ENCODE measurements around the gene PPP1R1C.
A peak's percentile ranks its signal among the peaks of the same experiment; 100 is the strongest.

The PPP1R1C gene

GRCh38 chr2:181971032-181971431 lies 14.6 kb upstream of the PPP1R1C start:
- DNase-seq: no peak

GRCh38 chr2:181972431-181973170 lies 13.1 kb upstream of the PPP1R1C start:
- DNase-seq: no peak

GRCh38 chr2:181973171-181973783 lies 12.4 kb upstream of the PPP1R1C start:
- DNase-seq: no peak

DNA sequence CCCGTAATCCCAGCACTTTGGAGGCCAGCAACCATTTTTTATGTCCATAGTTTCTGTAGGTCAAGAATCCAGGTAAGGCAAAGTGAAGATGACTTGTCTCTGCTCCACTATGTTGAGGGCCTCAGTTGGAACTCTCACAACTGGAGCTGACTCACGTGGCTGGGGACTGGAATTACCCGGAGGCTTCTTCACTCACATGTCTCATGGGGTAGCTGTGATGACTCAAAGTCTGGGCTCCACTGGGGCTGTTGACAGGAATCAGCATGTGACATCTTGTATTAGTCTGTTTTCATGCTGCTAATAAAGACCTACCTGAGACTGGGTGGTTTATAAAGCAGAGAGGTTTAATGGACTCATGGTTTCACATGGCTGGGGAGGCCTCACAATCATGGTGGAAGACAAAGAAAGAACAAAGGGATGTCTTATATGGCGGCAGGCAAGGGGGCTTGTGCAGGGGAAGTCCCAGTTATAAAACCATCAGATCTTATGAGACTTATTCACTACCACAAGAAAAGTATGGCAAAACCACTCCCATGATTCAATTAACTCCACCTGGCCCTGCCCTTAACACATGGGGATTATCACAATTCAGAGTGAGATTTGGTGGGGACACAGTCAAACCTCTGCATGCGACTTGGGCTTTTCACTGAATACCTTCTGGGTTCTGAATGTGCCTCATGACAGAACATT lies 7.8 kb upstream of the PPP1R1C start:
- no peak for DNase-seq

DNA sequence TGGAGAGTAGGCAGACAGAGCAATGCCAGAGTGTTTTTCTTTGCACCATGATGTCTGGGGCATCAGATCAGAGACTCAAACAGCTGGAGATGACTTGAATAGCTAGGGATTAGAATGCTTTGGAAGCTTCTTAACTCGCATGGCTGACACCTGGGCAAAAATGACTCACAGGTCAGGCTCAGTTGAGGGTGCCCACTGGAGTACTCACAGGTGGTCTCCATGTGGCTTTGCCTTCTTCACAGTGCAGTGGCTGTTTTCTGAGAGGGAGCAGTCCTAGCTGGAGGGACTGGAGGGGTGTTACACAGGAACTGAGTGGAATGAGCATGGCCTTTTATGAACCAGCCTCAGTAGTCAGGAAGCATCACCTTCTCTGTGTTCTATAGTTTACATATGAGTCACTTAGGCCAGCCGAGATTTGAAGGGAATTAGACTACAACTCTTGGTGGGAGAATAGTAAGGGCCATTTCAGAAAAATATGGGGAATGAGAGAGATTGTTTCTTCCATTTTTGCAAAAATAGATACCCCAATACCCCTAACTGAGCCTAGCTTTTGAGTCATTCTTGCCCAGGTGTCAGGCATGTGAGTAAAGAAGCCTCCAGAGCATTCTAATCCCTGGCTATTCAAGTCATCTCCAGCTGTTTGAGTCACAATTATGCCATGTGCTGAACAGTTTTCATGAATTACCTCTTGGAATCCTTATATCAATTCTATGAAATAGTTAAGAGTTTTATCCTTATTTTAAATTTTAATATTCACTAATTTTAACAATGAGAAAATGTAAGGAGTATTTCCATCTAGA lies 7.1 kb upstream of the PPP1R1C start:
- no peak for DNase-seq

DNA sequence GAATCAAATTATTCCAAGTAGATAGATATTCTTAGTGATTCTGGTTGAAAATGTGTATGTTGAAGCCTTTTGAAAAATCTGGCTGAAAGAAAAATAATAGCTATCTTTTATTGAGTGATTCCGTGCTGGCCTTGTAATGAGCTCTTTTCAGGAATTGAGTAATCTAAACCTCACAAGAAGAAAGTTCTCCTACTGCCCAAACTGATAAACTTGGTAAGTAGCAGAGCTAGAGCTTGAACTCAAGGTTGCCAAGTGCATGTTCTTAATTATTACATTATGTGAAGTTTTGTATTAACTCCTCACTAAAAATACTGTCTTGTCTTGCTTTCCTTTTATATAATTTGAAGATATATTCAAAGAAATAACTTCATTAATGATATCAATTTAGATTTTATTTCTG lies 1.6 kb upstream of the PPP1R1C start:
- DNase-seq: no peak

DNA sequence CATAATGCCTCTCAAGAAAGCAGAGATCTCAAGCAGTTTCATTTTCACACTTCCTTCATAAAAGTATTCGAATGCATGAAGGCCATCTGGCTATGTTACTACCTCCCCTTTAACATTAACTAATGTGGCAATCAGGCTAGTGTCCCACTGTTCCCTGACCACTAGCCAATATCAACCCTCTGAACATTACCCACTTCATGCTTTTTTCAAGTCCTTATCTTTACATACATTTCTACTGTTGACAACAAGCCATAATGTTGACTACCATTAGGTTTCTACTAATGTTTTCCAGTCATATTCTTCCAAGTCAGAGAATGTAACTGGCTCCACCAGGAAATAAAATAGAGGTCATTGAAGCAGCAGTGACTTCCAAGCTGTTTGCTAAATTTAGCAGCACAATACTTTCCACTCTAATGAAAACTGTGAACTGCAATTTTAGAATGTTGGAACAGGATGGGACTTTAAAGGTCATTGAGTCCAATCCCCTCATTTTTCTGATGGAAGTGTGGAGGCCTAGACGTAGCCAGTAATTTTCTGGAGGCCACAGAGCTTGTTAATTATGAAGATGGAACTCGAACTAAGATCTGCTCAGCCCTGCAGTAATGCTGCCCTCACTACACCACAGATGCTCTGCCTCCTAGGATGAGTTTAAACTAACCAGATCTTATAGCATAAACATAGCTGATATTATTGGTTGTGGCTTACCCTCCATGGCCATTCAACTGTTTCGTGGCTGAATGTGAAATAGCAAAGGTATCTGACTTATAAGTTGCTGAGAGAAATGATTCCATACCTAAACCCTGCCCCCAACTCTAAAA lies 630 bp upstream of the PPP1R1C start:
- no peak for DNase-seq

DNA sequence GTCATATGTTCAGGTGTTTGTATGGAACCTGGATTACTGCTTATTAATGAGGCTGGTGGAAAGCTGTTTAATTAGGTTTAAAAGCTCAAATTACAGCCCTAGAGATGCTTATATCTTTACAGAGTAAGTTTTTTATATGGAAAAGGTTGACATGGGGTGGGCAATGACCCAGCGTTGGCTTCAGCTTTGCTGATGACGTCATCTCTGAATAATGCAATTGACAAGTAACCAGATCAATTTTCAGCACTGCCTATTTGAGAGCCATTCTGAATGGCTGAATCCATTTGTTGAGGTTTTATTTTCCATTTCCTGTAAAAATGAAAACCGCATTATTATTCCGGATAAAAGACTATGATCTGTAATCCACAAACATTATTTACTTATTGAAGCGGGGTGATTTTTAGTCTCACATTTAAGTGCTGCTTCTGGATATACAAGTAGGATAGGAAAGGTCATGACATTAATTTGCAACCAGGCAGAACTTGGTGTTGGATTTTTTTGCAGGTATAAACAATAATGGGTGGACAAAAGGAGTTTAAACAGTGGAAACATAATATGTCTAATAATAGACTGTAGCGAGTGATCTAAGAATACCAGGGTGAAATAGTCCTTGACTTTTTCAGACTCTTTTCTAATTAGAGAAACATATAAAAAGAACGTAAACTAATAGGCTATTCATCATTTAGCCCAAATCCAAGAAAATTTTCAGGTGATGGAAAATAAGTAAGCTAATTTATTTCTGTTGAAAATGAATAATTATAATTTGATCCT lies 2.7 kb downstream of the PPP1R1C start:
- no peak for DNase-seq

GRCh38 chr2:181989099-181989498 lies 3.4 kb downstream of the PPP1R1C start:
- no peak for DNase-seq

DNA sequence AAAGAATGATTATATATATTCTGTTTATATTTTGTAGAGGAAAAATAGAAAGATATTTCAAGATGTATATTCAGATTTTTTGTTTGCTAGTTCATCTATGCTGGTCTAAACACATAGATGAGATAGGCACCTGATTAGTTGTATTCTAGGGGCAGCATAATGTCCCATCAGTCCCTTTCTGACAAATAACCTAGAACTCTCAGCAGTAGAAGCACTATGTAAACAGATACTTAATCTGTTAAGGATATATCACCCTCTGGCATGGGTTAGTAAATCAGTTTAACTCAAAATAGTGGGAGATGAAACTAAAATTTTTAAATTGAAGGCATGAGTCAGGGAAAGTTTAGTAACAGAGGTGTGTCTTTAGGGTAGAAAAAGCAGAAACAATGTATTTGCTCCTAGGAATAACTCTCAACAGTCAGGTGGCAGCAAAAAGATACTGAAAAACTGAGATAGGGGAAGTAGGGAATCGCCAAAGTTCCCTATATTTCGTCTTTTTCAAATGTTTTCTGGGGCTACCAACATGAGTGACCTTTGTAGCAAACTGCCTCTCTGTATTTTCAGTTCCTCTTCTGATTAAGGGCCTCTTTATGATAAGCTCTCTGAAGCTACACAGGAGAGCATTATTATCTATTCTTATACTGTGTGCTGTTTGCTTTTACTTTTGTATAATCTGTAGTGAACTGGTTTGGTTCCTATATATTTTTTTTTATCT lies 5.7 kb downstream of the PPP1R1C start:
- peak in 2 of 51 donors; percentile 2 to 15 for DNase-seq

- DNase-seq: no peak
Observed at GRCh38 chr2:181992776-181993175, 7.1 kb downstream of the PPP1R1C start.

DNA sequence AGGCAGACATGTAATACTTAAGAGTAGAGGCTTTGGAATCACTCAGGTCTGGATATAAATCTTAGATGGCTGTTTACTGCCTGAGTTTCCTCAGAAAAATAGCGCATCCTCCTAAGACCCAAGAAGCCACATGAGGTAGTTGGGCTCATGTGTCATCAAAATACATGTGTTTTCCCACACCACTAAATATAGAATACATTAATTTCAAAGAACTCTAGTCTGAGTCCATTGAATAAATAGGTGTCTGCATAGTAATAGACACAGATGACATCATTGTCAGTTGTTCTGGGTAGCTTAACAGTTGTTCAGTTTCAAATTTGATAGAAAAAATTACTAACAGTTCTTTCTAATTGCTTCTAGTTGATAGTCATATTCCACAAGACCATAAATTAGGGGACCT lies 9.6 kb downstream of the PPP1R1C start:
- no peak for DNase-seq

- no peak for DNase-seq
Observed at GRCh38 chr2:181998041-181998835, 12.6 kb downstream of the PPP1R1C start.

DNA sequence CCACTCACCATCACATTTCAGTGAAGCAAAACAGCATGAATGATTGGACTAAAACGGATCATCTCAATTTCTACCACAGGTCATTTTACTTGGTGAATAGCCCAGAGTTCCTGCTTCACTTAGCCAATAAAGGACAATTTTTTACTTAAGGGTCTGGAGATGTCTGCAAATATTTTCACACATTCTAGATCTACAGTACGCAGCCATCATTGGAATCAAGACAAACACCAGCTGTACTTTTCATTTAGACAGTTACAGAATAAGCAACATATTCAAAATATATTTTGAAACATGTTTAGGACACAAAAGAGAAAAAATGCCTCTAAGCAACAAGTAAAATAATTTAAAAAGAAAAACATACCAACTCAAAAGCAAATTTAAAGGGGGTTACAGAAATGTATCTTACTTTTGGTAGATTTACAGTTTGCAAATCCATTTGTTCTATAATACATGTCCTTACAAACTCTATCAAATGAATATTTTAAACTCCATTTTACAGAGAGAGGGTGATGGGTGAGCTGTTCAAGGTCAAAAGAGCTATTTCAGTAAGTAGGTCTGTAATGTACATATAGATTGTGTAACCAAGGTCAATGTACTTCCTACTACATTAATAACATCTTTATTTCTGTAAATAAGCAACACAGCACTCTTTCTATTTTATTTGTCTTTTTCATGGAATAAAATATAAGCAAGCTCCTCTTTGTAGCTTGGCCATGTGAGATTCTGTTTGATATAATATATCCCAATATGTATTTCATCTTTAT lies 13.4 kb downstream of the PPP1R1C start:
- DNase-seq: no peak

GRCh38 chr2:181999911-182000310 lies 14.3 kb downstream of the PPP1R1C start:
- no peak for DNase-seq

GRCh38 chr2:182004945-182005520 lies 19.4 kb downstream of the PPP1R1C start:
- DNase-seq: no peak

DNA sequence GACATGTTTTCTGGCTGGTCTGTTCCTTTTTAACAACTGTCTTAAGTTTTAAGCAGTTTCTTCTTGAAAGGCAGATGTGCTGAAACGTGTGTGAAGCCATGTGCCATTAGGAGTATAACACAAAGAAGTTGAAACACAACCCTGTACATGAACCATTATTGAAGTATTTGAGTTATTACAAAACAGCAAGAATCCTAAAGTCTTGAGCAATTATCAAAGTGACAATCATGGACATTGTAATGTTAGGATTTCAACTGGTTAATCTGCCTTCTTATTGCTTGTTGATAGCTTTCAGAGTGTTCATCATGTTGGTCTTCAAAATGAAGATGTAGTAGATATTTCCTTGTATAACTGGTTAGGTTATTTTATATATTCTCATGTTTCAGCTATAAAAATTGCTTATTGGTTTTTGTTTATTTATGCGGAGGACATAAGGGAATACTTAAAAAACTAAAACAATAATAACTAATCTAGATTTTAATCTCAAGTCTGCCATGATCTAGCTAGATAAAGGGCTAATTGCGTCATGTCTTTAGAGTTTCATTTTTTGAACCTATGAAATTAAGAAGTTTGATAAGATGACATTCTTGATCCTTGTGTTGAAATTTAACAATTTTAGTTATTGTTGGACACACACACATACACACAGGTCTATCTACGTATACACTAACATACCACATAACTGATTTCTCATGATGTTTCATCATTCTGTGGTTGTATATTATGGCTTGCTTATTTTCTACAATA lies 21.1 kb downstream of the PPP1R1C start:
- DNase-seq: no peak
